WI38 (cell line): ENCODE data around the gene CDK5RAP2.
A peak's percentile ranks its signal among the peaks of the same experiment; 100 is the strongest.

Experiments
- H3K4me3 ChIP-seq: 2 replicates; pipeline ENCODE4 v1.5.1; 2011; ENCODE audit warnings: low read depth, mild to moderate bottlenecking, control low read depth, low read length
- CTCF ChIP-seq: IDR thresholded peaks from 2 replicates; pipeline ENCODE4 v1.5.1; 2012; ENCODE audit warnings: low read depth, mild to moderate bottlenecking, control low read depth, low read length

CDK5RAP2 gene

GRCh38 chr9:120350596-120350995 lies 229.4 kb downstream of the CDK5RAP2 start:
- TF ChIP-seq CTCF, result no peak

GRCh38 chr9:120348951-120349429 lies 231.0 kb downstream of the CDK5RAP2 start:
- TF ChIP-seq CTCF, result peak; percentile 61
- H3K4me3 ChIP-seq, result no peak overlapping the region

More at GRCh38 chr9:120350596-120350995, 229.4 kb downstream of the CDK5RAP2 start:
- no peak overlapping the region for H3K4me3 ChIP-seq

GRCh38 chr9:120345379-120345778 lies 234.6 kb downstream of the CDK5RAP2 start:
- no peak overlapping the region for H3K4me3 ChIP-seq
- TF ChIP-seq CTCF, result no peak

- TF ChIP-seq CTCF, result no peak
Observed at GRCh38 chr9:120344230-120344629, 235.7 kb downstream of the CDK5RAP2 start.

GRCh38 chr9:120343416-120343815 lies 236.6 kb downstream of the CDK5RAP2 start:
- H3K4me3 ChIP-seq, result no peak overlapping the region
- TF ChIP-seq CTCF, result no peak

More at GRCh38 chr9:120344230-120344629, 235.7 kb downstream of the CDK5RAP2 start:
- H3K4me3 ChIP-seq, result no peak overlapping the region
